HEK293 (cell line): Measurements from ENCODE around the gene AGPAT4.

Experiments
- CTCF ChIA-PET: fragments of 350-600 bp; formaldehyde crosslinking; extraction: SDS; loops from one replicate; lab custom pipeline; 2021; ENCODE audit warnings: antibody characterized with exemption; lab: Yijun Ruan, JAX
- POLR2A ChIA-PET: fragments of 300-600 bp; formaldehyde crosslinking; extraction: SDS; loops from one replicate; lab custom pipeline; 2020; ENCODE audit warnings: antibody characterized with exemption, inconsistent platforms; lab: Yijun Ruan, JAX
- H3K27ac ChIP-seq: fragments of 200-500 bp; sonication (Bioruptor generic); 2 replicates; pipeline ENCODE4 v1.5.1; 2014; ENCODE audit warnings: low read depth, low read length, control low read depth, inconsistent platforms; ENCODE audit errors: extremely low read depth
- H3K36me3 ChIP-seq, 2 experiments: fragments of 200-500 bp in 1 of 2; sonication (Bioruptor generic) in 1 of 2; 1 replicate in 1 of 2; 2 replicates in 1 of 2; pipeline ENCODE4 v1.5.1; 2014 to 2017; ENCODE audit warnings: inconsistent platforms in 2 of 2, low read length in 2 of 2; ENCODE audit not compliant: control insufficient read depth in 2 of 2, insufficient read depth in 1 of 2
- H3K4me1 ChIP-seq: fragments of 200-500 bp; sonication (Bioruptor generic); 2 replicates; pipeline ENCODE4 v1.5.1; 2014; ENCODE audit warnings: mild to moderate bottlenecking, low read length, inconsistent platforms; ENCODE audit not compliant: control insufficient read depth, insufficient read depth
- H3K4me3 ChIP-seq: 2 replicates; pipeline ENCODE4 v1.5.1; 2011; ENCODE audit warnings: low read depth, mild to moderate bottlenecking, control low read depth, low read length, moderate library complexity
- H3K9me3 ChIP-seq: fragments of 200-500 bp; sonication (Bioruptor generic); 2 replicates; pipeline ENCODE4 v1.5.1; 2014; ENCODE audit warnings: low read depth, low read length, inconsistent platforms; ENCODE audit not compliant: control insufficient read depth, insufficient read depth
- KLF1 ChIP-seq: fragments of 450-650 bp; formaldehyde crosslinking; IDR thresholded peaks from 2 replicates; pipeline ENCODE4 v1.5.1; 2016; ENCODE audit warnings: missing biosample characterization, missing genetic modification characterization
- KLF10 ChIP-seq: fragments of 450-650 bp; IDR thresholded peaks from 2 replicates; pipeline ENCODE4 v1.5.1; 2018; ENCODE audit warnings: missing biosample characterization, mild to moderate bottlenecking, missing genetic modification characterization
- OSR2 ChIP-seq: fragments of 450-650 bp; formaldehyde crosslinking; IDR thresholded peaks from 2 replicates; pipeline ENCODE4 v1.5.1; 2016; ENCODE audit warnings: missing biosample characterization, missing genetic modification characterization
- PRDM10 ChIP-seq: fragments of 450-650 bp; formaldehyde crosslinking; IDR thresholded peaks from 2 replicates; pipeline ENCODE4 v1.5.1; 2016; ENCODE audit warnings: missing biosample characterization, missing genetic modification characterization
- SP3 ChIP-seq: fragments of 450-650 bp; formaldehyde crosslinking; IDR thresholded peaks from 2 replicates; pipeline ENCODE4 v1.5.1; 2016; ENCODE audit warnings: missing biosample characterization, missing genetic modification characterization
- YY1 ChIP-seq: fragments of 450-650 bp; formaldehyde crosslinking; IDR thresholded peaks from 2 replicates; pipeline ENCODE4 v1.5.1; 2018; ENCODE audit warnings: missing biosample characterization, missing genetic modification characterization
- ZBTB6 ChIP-seq: fragments of 450-650 bp; formaldehyde crosslinking; IDR thresholded peaks from 2 replicates; pipeline ENCODE4 v1.5.1; 2017; ENCODE audit warnings: missing biosample characterization, missing genetic modification characterization
- ZEB2 ChIP-seq: fragments of 450-650 bp; formaldehyde crosslinking; IDR thresholded peaks from 2 replicates; pipeline ENCODE4 v1.5.1; 2016; ENCODE audit warnings: missing biosample characterization, missing genetic modification characterization
- ZNF148 ChIP-seq: fragments of 450-650 bp; formaldehyde crosslinking; IDR thresholded peaks from 2 replicates; pipeline ENCODE4 v1.5.0; 2017; ENCODE audit warnings: missing biosample characterization, missing genetic modification characterization, borderline replicate concordance
- ZNF221 ChIP-seq: fragments of 450-650 bp; formaldehyde crosslinking; IDR thresholded peaks from 2 replicates; pipeline ENCODE4 v1.5.1; 2017; ENCODE audit warnings: missing biosample characterization, missing genetic modification characterization, borderline replicate concordance
- ZNF324 ChIP-seq: fragments of 450-650 bp; formaldehyde crosslinking; IDR thresholded peaks from 2 replicates; pipeline ENCODE4 v1.5.1; 2016; ENCODE audit warnings: missing biosample characterization, missing genetic modification characterization
- ZNF473 ChIP-seq: fragments of 450-650 bp; formaldehyde crosslinking; IDR thresholded peaks from 2 replicates; pipeline ENCODE4 v1.5.1; 2017; ENCODE audit warnings: missing biosample characterization, missing genetic modification characterization
- ZNF48 ChIP-seq: fragments of 450-650 bp; formaldehyde crosslinking; IDR thresholded peaks from 2 replicates; pipeline ENCODE4 v1.5.1; 2016; ENCODE audit warnings: missing biosample characterization, missing genetic modification characterization
- ZNF510 ChIP-seq: fragments of 450-650 bp; formaldehyde crosslinking; IDR thresholded peaks from 2 replicates; pipeline ENCODE4 v1.5.1; 2018; ENCODE audit warnings: mild to moderate bottlenecking, missing genetic modification characterization, missing biosample characterization; ENCODE audit not compliant: insufficient replicate concordance
- ZNF530 ChIP-seq: fragments of 450-650 bp; formaldehyde crosslinking; IDR thresholded peaks from 2 replicates; pipeline ENCODE4 v1.5.1; 2016; ENCODE audit warnings: low read depth, missing biosample characterization, missing genetic modification characterization
- ZNF544 ChIP-seq: fragments of 450-650 bp; formaldehyde crosslinking; IDR thresholded peaks from 2 replicates; pipeline ENCODE4 v1.5.0; 2017; ENCODE audit warnings: missing biosample characterization, missing genetic modification characterization
- ZNF623 ChIP-seq: fragments of 450-650 bp; formaldehyde crosslinking; IDR thresholded peaks from 2 replicates; pipeline ENCODE4 v1.5.1; 2016; ENCODE audit warnings: missing biosample characterization, missing genetic modification characterization
- ZNF660 ChIP-seq: fragments of 450-650 bp; IDR thresholded peaks from 2 replicates; pipeline ENCODE4 v1.5.1; 2018; ENCODE audit warnings: missing biosample characterization, mild to moderate bottlenecking, missing genetic modification characterization
- ZNF701 ChIP-seq: fragments of 450-650 bp; formaldehyde crosslinking; IDR thresholded peaks from 2 replicates; pipeline ENCODE4 v1.5.1; 2016; ENCODE audit warnings: missing biosample characterization, missing genetic modification characterization
- ZSCAN23 ChIP-seq: fragments of 450-650 bp; formaldehyde crosslinking; IDR thresholded peaks from 2 replicates; pipeline ENCODE4 v1.5.1; 2016; ENCODE audit warnings: missing biosample characterization, missing genetic modification characterization

Gene AGPAT4

GRCh38 chr6:161217628-161218027, 56.2 kb downstream of the AGPAT4 start:
- Histone ChIP-seq H3K36me3 (peaks cover 0 to 27% of the 10 kb centered on the region in 2 experiments; a peak in 1 of 3 replicates), H3K27ac (no peak overlapping the region), H3K9me3 (no peaks in the 10 kb centered on the region), H3K4me3 (no peak overlapping the region), H3K4me1 (no peaks in the 10 kb centered on the region)
- TF ChIP-seq ZBTB6: no peak
- no peak for TF ChIP-seq SP3 (tag by site-specific recombination)
- no peak for TF ChIP-seq ZNF473 (tag by site-specific recombination)
- ChIA-PET POLR2A (no interaction called here), CTCF (interaction anchor here (0.6 to 0.7 kb wide), 3 partner anchors 11 to 279 kb away, joined by 3 read pairs; partner anchors contain the start of gene AGPAT4)

- CTCF ChIA-PET: no interaction called here
- Histone ChIP-seq H3K36me3 (peaks cover 0 to 25% of the 10 kb centered on the region in 2 experiments; a peak in 1 of 3 replicates), H3K27ac (no peak overlapping the region), H3K9me3 (no peaks in the 10 kb centered on the region), H3K4me1 (no peaks in the 10 kb centered on the region)
- no peak for TF ChIP-seq ZNF530 (tag by site-specific recombination)
- no peak for TF ChIP-seq PRDM10 (tag by site-specific recombination)
- no peak for TF ChIP-seq KLF10 (tag by site-specific recombination)
- no peak for TF ChIP-seq ZNF48 (tag by site-specific recombination)
- no peak for TF ChIP-seq ZNF510
- no peak for TF ChIP-seq KLF1 (tag by site-specific recombination)
- TF ChIP-seq OSR2 (tag by site-specific recombination): no peak
- TF ChIP-seq ZNF221: no peak
- no peak for TF ChIP-seq YY1 (tag by site-specific recombination)
- no peak for TF ChIP-seq ZNF544 (tag by site-specific recombination)
- no peak for TF ChIP-seq ZEB2 (tag by site-specific recombination)
- no peak for TF ChIP-seq ZNF660 (tag by site-specific recombination)
- TF ChIP-seq ZNF324: no peak
- TF ChIP-seq, all 188 proteins: peak for 0
- no peak overlapping the region for H3K4me3 ChIP-seq
- POLR2A ChIA-PET: no interaction called here
Measured at GRCh38 chr6:161216616-161217205, 57.1 kb downstream of the AGPAT4 start.

GRCh38 chr6:161215876-161216615, 57.8 kb downstream of the AGPAT4 start:
- H3K36me3 ChIP-seq: peaks cover 0 to 23% of the 10 kb centered on the region in 2 experiments; a peak in 1 of 3 replicates
- POLR2A ChIA-PET: interaction anchor here (0.6 kb wide), 1 partner anchor 51 kb away, joined by 3 read pairs; no protein-coding TSS in a partner anchor

More at GRCh38 chr6:161215876-161216615, 57.8 kb downstream of the AGPAT4 start:
- no peak overlapping the region for H3K4me3 ChIP-seq
- no peak for TF ChIP-seq KLF1 (tag by site-specific recombination)
- no peak for TF ChIP-seq ZNF701 (tag by site-specific recombination)
- no peak for TF ChIP-seq ZSCAN23 (tag by site-specific recombination)
- no peak for TF ChIP-seq ZNF623
- TF ChIP-seq ZNF148 (tag by site-specific recombination): no peak
- no peaks in the 10 kb centered on the region for H3K9me3 ChIP-seq
- CTCF ChIA-PET: no interaction called here
- no peak overlapping the region for H3K27ac ChIP-seq
- H3K4me1 ChIP-seq: no peaks in the 10 kb centered on the region
